Right lobe of liver (tissue), 6 donors: ENCODE results near the gene CDYL. TPM values are rescaled to one million over a fixed set of nuclear protein-coding genes. Genes with fewer than 3 reads are reported as not detected.

ENCODE experiments used
- ATAC-seq, 4 donors: fragments of 200-7000 bp; cut with Tn5 transposase; one replicate each; pipeline ENCODE4 v1.9.1; 2020; ENCODE audit warnings: mild to moderate bottlenecking in 4 of 4, moderate library complexity in 4 of 4
- DNase-seq, 3 donors: peaks; one replicate each; pipeline ENCODE4 v3.0.0-alpha.2; 2020
- H3K27ac ChIP-seq, 3 donors: fragments of 200-600 bp; one replicate each; pipeline ENCODE4 v1.8.0; 2022
- H3K27me3 ChIP-seq, 2 donors: fragments of 200-600 bp; one replicate each; pipeline ENCODE4 v1.8.0; 2022
- H3K36me3 ChIP-seq, 4 donors: fragments of 200-600 bp; sonication (generic) in 1 of 4; one replicate each; pipeline versions ENCODE4 v1.5.1 to v1.8.0; 2017 to 2022; ENCODE audit warnings: control low read depth in 1 of 4
- H3K4me1 ChIP-seq, 4 donors: fragments of 200-600 bp; sonication (generic) in 1 of 4; one replicate each; pipeline versions ENCODE4 v1.5.1 to v1.8.0; 2017 to 2022; ENCODE audit warnings: control low read depth in 1 of 4
- H3K4me3 ChIP-seq, 3 donors: fragments of 200-600 bp; one replicate each; pipeline ENCODE4 v1.8.0; 2022
- H3K9me3 ChIP-seq, 4 donors: fragments of 200-600 bp; sonication (generic) in 1 of 4; one replicate each; pipeline versions ENCODE4 v1.5.1 to v1.8.0; 2017 to 2022; ENCODE audit warnings: control low read depth in 1 of 4
- POLR2A ChIP-seq: fragments of 450-650 bp; IDR thresholded peaks from one replicate; pipeline ENCODE4 v1.6.1; 2017; ENCODE audit warnings: antibody characterized with exemption, mild to moderate bottlenecking
- WGBS: methylation state at CpG from one replicate; pipeline ENCODE4 v1.1.6; 2018; ENCODE audit warnings: low coverage, low lambda C conversion rate; ENCODE audit not compliant: insufficient coverage; ENCODE audit errors: missing lambda C conversion rate; 5-methylcytosine and 5-hydroxymethylcytosine counted together
- intact Hi-C, 2 donors: fragments of 100-400 bp; cut with DNase I; formaldehyde crosslinking; loops; one replicate each; pipeline versions ENCODE4 v1.11.2 to v1.14.1; 2022
- total RNA-seq, 6 experiments: library from RNA; depleted of rRNA in 2 of 6; stranded (reverse); fragments of >200 nt in 2 of 6; fragmentation: NEBNext Ultra II Directional in 3 of 6; extraction: Animal tissue kit (Norgen Biotek cat#: 25700) in 3 of 6; gene quantifications; one replicate each; pipeline versions ENCODE4 v1.1.0 to v1.2.4, GENCODE V29; 2016 to 2023
- TF ChIP-seq, protein P1 (sequence below), 4 donors: fragments of 200-600 bp in 3 of 4; fragments of 450-650 bp in 1 of 4; IDR thresholded peaks; one replicate each; pipeline versions ENCODE4 v1.5.1 to v1.8.0; 2016 to 2022; ENCODE audit warnings: antibody characterized with exemption in 4 of 4, mild to moderate bottlenecking in 2 of 4
- donor health status: DM: no; HTN: yes; CAD: no.
- donor health status: DM: no; HTN: no; CAD: no.
- donor health status: DM: no; HTN: no; CAD: no.
- donor health status: DM: no; HTN: yes; CAD: no.
- donor health status: DM: no; HTN: yes; CAD: no.

Gene CDYL
- total RNA-seq, 6 experiments from 2014 or later, result 5.0 to 16.1 (median 13.1) TPM

- intact Hi-C loops, result no loop called here
- DNase-seq (no peak), ATAC-seq (no peak)
- H3K27ac ChIP-seq, result no peak overlapping the region
- TF ChIP-seq POLR2A, result no peak
- TF ChIP-seq, protein P1, sequence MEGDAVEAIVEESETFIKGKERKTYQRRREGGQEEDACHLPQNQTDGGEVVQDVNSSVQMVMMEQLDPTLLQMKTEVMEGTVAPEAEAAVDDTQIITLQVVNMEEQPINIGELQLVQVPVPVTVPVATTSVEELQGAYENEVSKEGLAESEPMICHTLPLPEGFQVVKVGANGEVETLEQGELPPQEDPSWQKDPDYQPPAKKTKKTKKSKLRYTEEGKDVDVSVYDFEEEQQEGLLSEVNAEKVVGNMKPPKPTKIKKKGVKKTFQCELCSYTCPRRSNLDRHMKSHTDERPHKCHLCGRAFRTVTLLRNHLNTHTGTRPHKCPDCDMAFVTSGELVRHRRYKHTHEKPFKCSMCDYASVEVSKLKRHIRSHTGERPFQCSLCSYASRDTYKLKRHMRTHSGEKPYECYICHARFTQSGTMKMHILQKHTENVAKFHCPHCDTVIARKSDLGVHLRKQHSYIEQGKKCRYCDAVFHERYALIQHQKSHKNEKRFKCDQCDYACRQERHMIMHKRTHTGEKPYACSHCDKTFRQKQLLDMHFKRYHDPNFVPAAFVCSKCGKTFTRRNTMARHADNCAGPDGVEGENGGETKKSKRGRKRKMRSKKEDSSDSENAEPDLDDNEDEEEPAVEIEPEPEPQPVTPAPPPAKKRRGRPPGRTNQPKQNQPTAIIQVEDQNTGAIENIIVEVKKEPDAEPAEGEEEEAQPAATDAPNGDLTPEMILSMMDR (IDR thresholded peaks at IDR 0.05), result no peak
- H3K27me3 ChIP-seq, result no peaks in the 10 kb centered on the region
- no peaks in the 10 kb centered on the region for H3K9me3 ChIP-seq
- H3K4me3 ChIP-seq, result no peak overlapping the region
- WGBS, result 74% methylated on average over 3 of the region's 3 CpGs
- peaks cover 0 to 6% (median 0%) of the 10 kb centered on the region in 4 donors for H3K36me3 ChIP-seq
- H3K4me1 ChIP-seq, result no peaks in the 10 kb centered on the region
Measured at GRCh38 chr6:4958624-4959023, 182.4 kb downstream of the CDYL start.

- Histone ChIP-seq H3K36me3 (no peaks in the 10 kb centered on the region), H3K9me3 (no peaks in the 10 kb centered on the region), H3K27me3 (no peaks in the 10 kb centered on the region), H3K27ac (no peak overlapping the region), H3K4me3 (no peak overlapping the region), H3K4me1 (no peaks in the 10 kb centered on the region)
- no peak for ATAC-seq
- intact Hi-C loops, result no loop called here
- 65% methylated on average over 6 of the region's 10 CpGs for WGBS
- no peak for TF ChIP-seq POLR2A
- TF ChIP-seq, protein P1 (IDR thresholded peaks at IDR 0.05), result no peak
- peak in 1 of 3 donors; percentile 35 for DNase-seq
Measured at GRCh38 chr6:4961322-4962168, 185.3 kb downstream of the CDYL start.

DNA sequence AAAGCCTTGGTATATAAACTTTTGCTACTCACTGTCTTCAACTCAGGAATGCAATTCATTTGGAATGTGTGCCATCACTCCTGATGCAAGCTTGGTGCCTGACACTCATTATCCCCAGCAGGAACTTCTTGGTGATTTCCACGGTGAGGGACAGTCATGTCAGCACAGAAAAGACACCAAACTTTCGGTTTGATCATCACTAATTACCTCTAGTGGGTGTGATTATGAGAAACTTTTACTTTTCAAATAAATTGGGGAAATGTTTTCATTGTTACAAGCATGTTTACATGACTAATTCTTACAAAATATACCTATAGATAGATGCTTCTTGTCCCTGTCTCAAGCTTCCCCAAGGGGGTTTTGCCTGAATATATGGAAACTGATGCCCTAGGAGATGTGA lies 186.7 kb downstream of the CDYL start:
- DNase-seq, result no peak
- H3K36me3 ChIP-seq, result no peaks in the 10 kb centered on the region
- ATAC-seq, result no peak
- WGBS, result 69% methylated on average over 2 of the region's 2 CpGs
- TF ChIP-seq, protein P1 (IDR thresholded peaks at IDR 0.05), result no peak
- no peak for TF ChIP-seq POLR2A
- no peaks in the 10 kb centered on the region for H3K27me3 ChIP-seq
- H3K9me3 ChIP-seq, result no peaks in the 10 kb centered on the region
- H3K4me1 ChIP-seq, result no peaks in the 10 kb centered on the region
- intact Hi-C loops, result no loop called here
- H3K4me3 ChIP-seq, result no peak overlapping the region
- H3K27ac ChIP-seq, result no peak overlapping the region

DNA sequence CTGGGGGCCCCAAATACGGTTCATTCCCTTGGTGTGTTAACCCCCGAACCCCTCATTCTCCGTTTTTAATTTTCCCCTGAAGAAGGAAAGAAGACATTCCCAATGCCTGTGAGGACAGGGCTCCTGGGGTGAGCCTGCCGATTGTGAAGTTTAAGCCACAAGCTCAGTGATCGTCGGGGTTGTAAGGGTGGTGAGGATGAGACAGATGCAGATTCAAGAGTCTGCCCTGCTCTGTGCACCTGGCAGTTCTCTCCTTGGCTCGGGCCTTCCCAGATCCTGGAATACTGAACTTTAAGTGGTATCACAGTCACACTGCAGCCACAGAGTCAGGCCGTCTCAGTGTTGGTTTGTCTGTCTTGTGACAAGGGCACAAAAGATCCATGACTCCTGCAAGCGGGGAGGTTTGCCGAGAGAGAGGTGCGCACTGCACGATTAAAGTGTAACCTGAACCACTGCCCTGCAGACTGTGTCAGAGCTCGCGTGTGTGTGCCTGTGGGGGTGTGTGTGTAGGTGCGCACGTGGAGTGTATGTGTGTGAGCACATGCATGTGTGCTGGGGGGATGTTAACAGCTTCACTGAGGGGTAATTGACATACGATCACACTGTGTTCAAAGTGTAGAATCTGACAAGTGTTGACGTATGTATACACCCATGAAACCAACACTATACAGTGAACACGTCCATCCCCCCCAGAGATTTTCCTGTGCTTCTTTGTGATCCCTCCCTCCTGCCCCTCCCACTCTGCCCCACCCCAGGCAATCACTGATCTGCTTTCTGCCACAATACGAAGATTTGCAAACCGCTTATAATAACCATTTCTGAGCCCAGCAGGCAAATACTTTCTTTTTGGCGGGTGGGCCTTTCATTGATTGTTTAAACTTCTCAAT lies 188.7 kb downstream of the CDYL start:
- H3K36me3 ChIP-seq, result no peaks in the 10 kb centered on the region
- H3K4me1 ChIP-seq, result no peaks in the 10 kb centered on the region
- H3K27ac ChIP-seq, result no peak overlapping the region
- ATAC-seq (no peak), DNase-seq (no peak)
- no peak overlapping the region for H3K4me3 ChIP-seq
- WGBS, result 64% methylated on average over 17 of the region's 22 CpGs
- no peak for TF ChIP-seq POLR2A
- TF ChIP-seq, protein P1 (IDR thresholded peaks at IDR 0.05), result no peak
- no peaks in the 10 kb centered on the region for H3K27me3 ChIP-seq
- H3K9me3 ChIP-seq, result no peaks in the 10 kb centered on the region
- intact Hi-C loops, result no loop called here
